ENCODE results near the gene WNT9A. TPM values are rescaled to one million over a fixed set of nuclear protein-coding genes. Genes with fewer than 3 reads are reported as not detected.
A peak's percentile ranks its signal among the peaks of the same experiment; 100 is the strongest.

The WNT9A gene
- polyA plus RNA-seq, 1 donor from 2014 or later = 0.57 TPM

DNA sequence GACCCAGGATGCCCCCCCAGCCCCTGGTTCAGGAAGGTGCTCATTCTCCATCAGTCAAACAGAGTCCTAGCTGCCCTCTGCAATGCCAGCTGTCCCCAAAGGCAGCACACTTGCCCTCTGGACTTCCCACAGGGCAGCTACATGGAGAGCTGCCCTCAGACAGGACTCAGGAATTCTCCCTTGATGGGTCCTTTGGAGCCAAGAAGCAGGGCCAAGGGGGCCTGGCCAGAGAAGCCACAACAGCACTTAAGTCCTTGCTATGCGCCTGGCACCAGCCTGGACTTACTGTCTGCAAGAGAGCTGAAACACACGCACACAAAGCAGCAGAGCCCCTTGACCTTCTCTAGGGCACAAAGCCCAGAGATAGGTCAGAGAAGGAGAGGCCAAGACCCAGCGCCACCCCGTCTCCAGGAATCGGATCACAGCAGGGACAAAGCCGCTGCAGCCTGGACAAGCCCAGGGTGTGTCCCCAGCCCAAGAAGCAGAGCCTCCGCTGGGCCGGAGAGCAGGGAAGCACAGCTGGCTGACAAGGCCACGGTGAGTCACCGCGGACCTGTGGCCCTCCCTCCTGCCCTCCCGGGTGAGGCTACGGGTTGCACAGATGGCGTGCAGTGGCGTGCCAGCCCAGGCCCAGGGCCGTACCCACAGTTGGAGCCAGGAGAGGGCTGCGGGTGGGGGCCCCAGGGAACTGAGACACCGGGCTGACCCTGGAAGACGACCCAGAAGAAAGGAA, 1.7 kb downstream of the WNT9A start:
- no peaks in the 10 kb centered on the region for H3K9me2 ChIP-seq (ENCODE audit: insufficient read depth, low read length)
- no peaks in the 10 kb centered on the region for H3K9me3 ChIP-seq (ENCODE audit: low read length)
- H3K27ac ChIP-seq (ENCODE audit: low read length) = no peak overlapping the region
- peaks cover 22% of the 10 kb centered on the region for H3K27me3 ChIP-seq (ENCODE audit: insufficient read depth, low read depth, low read length)
- no peak for TF ChIP-seq SMC3 (conservative IDR thresholded peaks at IDR 0.05; ENCODE audit: poor library complexity)
- H3K9ac ChIP-seq (ENCODE audit: low read length) = no peak overlapping the region
- H3K79me2 ChIP-seq (replicated peaks; ENCODE audit: insufficient read depth, low read length) = no peaks in the 10 kb centered on the region
- H4K20me1 ChIP-seq (ENCODE audit: insufficient read depth) = no peaks in the 10 kb centered on the region
- no peak overlapping the region for H3K4me2 ChIP-seq (ENCODE audit: low read length)
- H3F3A ChIP-seq (ENCODE audit: insufficient read depth, low read length, poor library complexity, severe bottlenecking) = no peaks in the 10 kb centered on the region
- no peak overlapping the region for H2AFZ ChIP-seq (ENCODE audit: low read depth, low read length)
- no peaks in the 10 kb centered on the region for H3K36me3 ChIP-seq (ENCODE audit: insufficient read depth, low read length)
- H3K4me3 ChIP-seq (ENCODE audit: low read length) = peak overlapping the region; percentile 70

DNA sequence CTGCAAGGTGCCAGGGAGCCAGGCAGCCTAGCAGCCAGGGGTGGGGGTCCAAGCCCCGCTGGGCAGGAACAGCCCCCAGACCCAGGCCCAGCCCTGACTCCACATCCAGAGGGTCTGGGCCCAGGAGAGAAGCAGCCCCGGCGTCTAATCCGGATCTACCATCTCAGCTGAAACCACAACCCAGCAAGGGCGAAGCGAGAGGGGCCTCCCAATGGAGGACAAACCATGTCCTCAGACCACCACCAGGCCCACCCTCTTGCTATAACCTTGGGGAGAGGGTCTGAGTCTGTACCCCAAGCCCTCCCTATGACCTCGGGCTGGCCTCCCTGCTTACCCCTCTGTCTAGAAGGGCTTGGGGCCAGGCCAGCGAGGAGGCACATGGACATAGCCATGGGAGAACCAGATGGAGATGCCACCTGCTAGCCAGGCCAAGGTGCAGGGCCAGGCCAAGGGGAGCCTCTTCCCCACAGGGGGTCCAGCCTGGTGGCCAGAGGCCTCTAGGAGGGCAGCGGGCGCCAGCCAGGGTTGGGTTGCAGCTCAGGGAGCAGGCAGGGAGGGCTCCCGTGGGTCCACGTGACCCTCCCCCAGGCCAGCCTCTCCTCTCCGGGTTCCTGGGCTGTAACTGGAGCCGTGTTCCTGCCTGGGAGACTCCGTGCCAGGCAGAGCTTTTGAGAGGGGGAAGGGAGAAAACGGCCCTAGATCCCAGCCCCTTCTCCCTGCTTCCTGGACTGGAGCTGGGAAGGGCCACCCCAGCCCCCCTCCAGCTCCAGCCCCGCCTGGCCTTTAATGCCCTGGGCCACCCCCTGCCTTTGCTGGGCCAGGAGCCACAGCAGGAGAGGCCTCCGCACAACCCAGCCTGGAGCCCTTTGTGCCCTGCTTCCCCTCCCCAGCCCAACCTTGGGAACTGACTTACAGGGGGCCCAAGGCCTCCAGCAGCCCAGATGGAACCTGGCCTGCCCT, 2.5 kb downstream of the WNT9A start:
- H3K27ac ChIP-seq (ENCODE audit: low read length) = no peak overlapping the region
- peaks cover 22% of the 10 kb centered on the region for H3K27me3 ChIP-seq (ENCODE audit: insufficient read depth, low read depth, low read length)
- H3K79me2 ChIP-seq (replicated peaks; ENCODE audit: insufficient read depth, low read length) = no peaks in the 10 kb centered on the region
- no peak overlapping the region for H3K9ac ChIP-seq (ENCODE audit: low read length)
- no peaks in the 10 kb centered on the region for H3K9me3 ChIP-seq (ENCODE audit: low read length)
- H3F3A ChIP-seq (ENCODE audit: insufficient read depth, low read length, poor library complexity, severe bottlenecking) = no peaks in the 10 kb centered on the region
- H2AFZ ChIP-seq (ENCODE audit: low read depth, low read length) = no peak overlapping the region
- H3K4me3 ChIP-seq (ENCODE audit: low read length) = no peak overlapping the region
- H4K20me1 ChIP-seq (ENCODE audit: insufficient read depth) = no peaks in the 10 kb centered on the region
- TF ChIP-seq SMC3 (conservative IDR thresholded peaks at IDR 0.05; ENCODE audit: poor library complexity) (no peak), POLR2AphosphoS5 (IDR thresholded peaks at IDR 0.05) (no peak), EZH2 (IDR thresholded peaks at IDR 0.05; ENCODE audit: borderline replicate concordance, insufficient read depth, low read length, poor library complexity, severe bottlenecking) (no peak), EP300 (conservative IDR thresholded peaks at IDR 0.05; ENCODE audit: poor library complexity, severe bottlenecking) (no peak), TAF1 (IDR thresholded peaks at IDR 0.05; ENCODE audit: low read depth) (no peak), RAD21 (conservative IDR thresholded peaks at IDR 0.05) (no peak), MXI1 (conservative IDR thresholded peaks at IDR 0.05; ENCODE audit: poor library complexity, severe bottlenecking) (no peak)
- TF ChIP-seq, protein P1, sequence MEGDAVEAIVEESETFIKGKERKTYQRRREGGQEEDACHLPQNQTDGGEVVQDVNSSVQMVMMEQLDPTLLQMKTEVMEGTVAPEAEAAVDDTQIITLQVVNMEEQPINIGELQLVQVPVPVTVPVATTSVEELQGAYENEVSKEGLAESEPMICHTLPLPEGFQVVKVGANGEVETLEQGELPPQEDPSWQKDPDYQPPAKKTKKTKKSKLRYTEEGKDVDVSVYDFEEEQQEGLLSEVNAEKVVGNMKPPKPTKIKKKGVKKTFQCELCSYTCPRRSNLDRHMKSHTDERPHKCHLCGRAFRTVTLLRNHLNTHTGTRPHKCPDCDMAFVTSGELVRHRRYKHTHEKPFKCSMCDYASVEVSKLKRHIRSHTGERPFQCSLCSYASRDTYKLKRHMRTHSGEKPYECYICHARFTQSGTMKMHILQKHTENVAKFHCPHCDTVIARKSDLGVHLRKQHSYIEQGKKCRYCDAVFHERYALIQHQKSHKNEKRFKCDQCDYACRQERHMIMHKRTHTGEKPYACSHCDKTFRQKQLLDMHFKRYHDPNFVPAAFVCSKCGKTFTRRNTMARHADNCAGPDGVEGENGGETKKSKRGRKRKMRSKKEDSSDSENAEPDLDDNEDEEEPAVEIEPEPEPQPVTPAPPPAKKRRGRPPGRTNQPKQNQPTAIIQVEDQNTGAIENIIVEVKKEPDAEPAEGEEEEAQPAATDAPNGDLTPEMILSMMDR (IDR thresholded peaks at IDR 0.05; ENCODE audit: poor library complexity, severe bottlenecking) = no peak
- TF ChIP-seq, protein P2, sequence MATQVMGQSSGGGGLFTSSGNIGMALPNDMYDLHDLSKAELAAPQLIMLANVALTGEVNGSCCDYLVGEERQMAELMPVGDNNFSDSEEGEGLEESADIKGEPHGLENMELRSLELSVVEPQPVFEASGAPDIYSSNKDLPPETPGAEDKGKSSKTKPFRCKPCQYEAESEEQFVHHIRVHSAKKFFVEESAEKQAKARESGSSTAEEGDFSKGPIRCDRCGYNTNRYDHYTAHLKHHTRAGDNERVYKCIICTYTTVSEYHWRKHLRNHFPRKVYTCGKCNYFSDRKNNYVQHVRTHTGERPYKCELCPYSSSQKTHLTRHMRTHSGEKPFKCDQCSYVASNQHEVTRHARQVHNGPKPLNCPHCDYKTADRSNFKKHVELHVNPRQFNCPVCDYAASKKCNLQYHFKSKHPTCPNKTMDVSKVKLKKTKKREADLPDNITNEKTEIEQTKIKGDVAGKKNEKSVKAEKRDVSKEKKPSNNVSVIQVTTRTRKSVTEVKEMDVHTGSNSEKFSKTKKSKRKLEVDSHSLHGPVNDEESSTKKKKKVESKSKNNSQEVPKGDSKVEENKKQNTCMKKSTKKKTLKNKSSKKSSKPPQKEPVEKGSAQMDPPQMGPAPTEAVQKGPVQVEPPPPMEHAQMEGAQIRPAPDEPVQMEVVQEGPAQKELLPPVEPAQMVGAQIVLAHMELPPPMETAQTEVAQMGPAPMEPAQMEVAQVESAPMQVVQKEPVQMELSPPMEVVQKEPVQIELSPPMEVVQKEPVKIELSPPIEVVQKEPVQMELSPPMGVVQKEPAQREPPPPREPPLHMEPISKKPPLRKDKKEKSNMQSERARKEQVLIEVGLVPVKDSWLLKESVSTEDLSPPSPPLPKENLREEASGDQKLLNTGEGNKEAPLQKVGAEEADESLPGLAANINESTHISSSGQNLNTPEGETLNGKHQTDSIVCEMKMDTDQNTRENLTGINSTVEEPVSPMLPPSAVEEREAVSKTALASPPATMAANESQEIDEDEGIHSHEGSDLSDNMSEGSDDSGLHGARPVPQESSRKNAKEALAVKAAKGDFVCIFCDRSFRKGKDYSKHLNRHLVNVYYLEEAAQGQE (IDR thresholded peaks at IDR 0.05; ENCODE audit: borderline replicate concordance) = no peak
- no peaks in the 10 kb centered on the region for H3K36me3 ChIP-seq (ENCODE audit: insufficient read depth, low read length)
- no peaks in the 10 kb centered on the region for H3K9me2 ChIP-seq (ENCODE audit: insufficient read depth, low read length)
- no peak overlapping the region for H3K4me2 ChIP-seq (ENCODE audit: low read length)

All from neural cell (in vitro differentiated cells).